ENCODE data around the gene AMPD1.

The AMPD1 gene

DNA sequence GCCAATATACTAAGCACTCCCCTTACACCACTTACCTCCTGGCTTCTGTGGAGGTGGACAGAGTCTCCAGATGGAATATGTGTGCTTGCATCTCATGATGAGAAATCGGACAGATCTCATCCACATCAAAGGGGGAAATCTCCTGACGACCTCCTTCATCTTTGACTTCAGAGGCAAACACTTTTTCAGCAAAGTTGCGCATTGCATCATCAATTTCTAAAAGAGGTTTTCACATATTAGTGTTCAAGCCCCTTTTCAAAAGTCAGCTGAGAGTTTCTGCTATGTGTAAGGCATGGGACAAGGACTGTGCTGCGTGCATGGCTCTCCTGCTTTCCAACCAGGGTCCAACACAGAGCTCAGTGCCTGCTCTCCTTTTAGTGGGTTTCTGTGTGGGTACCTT is 6.8 kb downstream of the AMPD1 start:
- DNase-seq (ENCODE audit: low spot score): no peak
- Histone ChIP-seq H3K27ac (no peak overlapping the region), H3K4me3 (no peak overlapping the region)
- TF ChIP-seq, protein P1, sequence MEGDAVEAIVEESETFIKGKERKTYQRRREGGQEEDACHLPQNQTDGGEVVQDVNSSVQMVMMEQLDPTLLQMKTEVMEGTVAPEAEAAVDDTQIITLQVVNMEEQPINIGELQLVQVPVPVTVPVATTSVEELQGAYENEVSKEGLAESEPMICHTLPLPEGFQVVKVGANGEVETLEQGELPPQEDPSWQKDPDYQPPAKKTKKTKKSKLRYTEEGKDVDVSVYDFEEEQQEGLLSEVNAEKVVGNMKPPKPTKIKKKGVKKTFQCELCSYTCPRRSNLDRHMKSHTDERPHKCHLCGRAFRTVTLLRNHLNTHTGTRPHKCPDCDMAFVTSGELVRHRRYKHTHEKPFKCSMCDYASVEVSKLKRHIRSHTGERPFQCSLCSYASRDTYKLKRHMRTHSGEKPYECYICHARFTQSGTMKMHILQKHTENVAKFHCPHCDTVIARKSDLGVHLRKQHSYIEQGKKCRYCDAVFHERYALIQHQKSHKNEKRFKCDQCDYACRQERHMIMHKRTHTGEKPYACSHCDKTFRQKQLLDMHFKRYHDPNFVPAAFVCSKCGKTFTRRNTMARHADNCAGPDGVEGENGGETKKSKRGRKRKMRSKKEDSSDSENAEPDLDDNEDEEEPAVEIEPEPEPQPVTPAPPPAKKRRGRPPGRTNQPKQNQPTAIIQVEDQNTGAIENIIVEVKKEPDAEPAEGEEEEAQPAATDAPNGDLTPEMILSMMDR (IDR thresholded peaks at IDR 0.05): no peak

DNA sequence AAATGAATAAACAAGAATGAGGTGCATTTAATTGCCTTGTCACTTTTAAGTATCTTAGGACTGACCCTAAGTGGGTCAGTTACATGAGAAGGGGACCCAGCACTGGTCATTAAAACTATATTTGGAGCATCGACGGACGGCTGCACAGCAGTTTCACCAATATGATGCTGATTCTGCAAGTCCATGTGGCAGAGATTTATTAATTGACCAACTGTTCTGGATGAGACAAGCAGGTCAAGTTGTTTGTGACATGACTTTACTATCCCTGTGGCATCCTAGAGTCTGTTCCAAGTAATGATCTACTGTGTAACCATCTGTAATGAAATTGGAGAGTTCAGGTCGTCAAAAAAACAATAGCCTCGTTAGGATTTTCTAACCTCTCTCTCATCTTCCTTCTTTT is 9.5 kb downstream of the AMPD1 start:
- TF ChIP-seq, protein P1 (IDR thresholded peaks at IDR 0.05): no peak
- no peak overlapping the region for H3K4me3 ChIP-seq
- DNase-seq (ENCODE audit: low spot score): no peak
- H3K27ac ChIP-seq: no peak overlapping the region

DNA sequence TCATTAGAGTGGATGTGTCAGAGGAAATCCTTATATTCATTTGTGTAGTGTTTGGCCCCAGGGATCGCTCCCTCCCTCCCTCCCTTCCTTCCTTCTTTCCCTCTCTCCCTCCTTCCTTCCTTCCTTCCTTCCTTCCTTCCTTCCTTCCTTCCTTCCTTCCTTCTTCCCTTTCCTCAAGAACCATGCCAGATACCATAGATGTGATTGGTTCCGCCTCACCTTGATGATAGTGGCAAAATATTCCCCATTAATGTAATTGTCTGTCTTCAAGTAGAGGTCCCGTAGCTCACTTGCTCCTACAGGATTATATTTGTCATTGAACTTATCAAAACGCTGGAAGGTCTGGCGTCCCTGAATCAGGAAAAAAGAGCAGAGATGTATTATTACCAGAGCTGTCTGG is 17.7 kb downstream of the AMPD1 start:
- Histone ChIP-seq H3K4me3 (no peak overlapping the region), H3K27ac (no peak overlapping the region)
- TF ChIP-seq, protein P1 (IDR thresholded peaks at IDR 0.05): no peak
- DNase-seq (ENCODE audit: low spot score): no peak

DNA sequence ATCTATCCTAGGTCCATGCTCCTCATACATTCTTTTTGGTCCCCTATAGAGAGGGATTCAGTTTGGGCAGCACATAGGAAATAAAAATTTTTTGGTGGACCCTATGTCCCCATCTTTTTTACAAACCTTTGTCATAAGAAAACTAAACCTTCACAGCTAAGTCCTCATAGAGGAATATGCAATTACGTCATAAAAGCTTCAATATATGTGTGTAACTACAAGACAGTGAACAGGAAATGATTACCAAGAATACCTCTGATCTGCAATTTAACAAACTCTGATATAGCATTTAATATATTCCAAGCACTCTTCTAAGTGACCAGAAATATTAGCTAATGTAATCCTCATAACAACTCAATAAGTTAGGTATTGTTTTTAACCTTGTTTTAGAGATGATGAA is 19.2 kb downstream of the AMPD1 start:
- DNase-seq (ENCODE audit: low spot score): no peak
- Histone ChIP-seq H3K4me3 (no peak overlapping the region), H3K27ac (no peak overlapping the region)
- TF ChIP-seq, protein P1 (IDR thresholded peaks at IDR 0.05): no peak

DNA sequence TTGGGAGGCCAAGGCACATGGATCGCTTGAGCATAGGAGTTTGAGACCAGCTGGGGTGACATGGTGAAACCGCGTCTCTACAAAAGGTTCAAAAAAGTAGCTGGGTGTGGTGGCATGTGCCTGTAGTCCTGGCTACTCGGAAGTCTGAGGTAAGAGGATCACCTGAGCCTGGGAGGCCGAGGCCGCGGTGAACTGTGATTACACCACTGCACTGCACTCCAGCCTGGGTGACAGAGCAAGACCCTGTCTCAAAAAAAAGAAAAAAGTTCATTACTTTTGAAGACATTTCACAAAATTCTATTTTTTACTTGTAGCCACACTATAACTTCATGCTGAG is 23.4 kb downstream of the AMPD1 start:
- Histone ChIP-seq H3K27ac (no peak overlapping the region), H3K4me3 (no peak overlapping the region)
- TF ChIP-seq, protein P1 (IDR thresholded peaks at IDR 0.05): no peak
- DNase-seq (ENCODE audit: low spot score): no peak

DNA sequence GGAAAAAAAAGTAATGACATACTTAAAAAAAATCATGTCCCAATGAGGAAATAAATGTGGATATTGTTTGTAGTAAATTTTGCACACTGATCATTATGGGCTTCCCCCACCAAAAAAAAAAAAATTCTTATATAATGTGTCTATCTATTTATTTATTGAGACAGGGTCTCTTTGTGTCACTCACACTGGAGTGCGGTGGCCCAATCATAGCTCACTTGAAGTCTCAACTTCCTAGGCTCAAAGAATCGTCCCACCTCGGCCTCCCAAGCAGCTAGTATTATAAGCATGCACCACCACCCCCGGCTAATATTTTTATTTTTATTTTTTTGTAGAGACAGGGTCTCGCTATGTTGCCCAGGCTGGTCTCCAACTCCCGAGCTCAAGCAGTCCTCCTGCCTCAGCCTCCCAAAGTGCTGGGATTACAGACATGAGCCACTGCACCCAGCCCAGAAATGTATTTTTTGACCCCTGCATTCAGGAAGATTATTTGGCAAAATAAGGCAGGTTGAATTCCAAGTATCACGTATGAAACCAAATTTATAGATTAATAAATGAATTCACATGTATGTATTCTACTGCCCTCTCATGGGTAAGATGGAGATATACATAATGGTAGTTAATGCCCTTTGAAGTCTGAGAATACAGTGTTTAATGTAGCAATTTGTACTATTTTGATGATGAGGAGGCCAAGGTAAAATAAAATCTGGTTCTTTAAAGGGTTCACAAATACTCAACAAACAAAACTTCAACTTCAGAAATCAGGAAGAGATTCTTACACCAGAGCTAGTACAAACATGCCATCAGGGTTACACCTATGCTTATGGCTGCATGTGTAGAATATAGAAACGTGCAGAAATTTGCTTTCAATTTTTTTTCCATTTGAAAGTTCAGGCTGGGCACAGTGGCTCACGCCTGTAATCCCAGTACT is 24.1 kb downstream of the AMPD1 start:
- no peak overlapping the region for H3K27ac ChIP-seq
- DNase-seq (ENCODE audit: low spot score): no peak
- H3K4me3 ChIP-seq: no peak overlapping the region
- TF ChIP-seq, protein P1 (IDR thresholded peaks at IDR 0.05): no peak
